HCT116 (cell line): ENCODE data around the gene PEX26. TPM values are rescaled to one million over a fixed set of nuclear protein-coding genes. Genes with fewer than 3 reads are reported as not detected.

ENCODE experiments used
- ATAC-seq: fragments of 200-7000 bp; cut with Tn5 transposase; 2 replicates; pipeline ENCODE4 v1.9.1; 2020; ENCODE audit warnings: mild to moderate bottlenecking, moderate library complexity
- BruUV-seq: library from RNA; stranded (reverse); fragments of 400-500 nt; replicated peaks from 2 replicates; lab custom pipeline; 2021; lab: Mats Ljungman, UMichigan
- CTCF ChIA-PET: fragments of 300-600 bp; sonication (Branson Sonifier 250); formaldehyde crosslinking; loops from one replicate; lab custom pipeline; 2021; ENCODE audit warnings: antibody characterized with exemption; lab: Charles Lee
- POLR2A ChIA-PET: fragments of 300-600, 350-600 bp; sonication (Branson Sonifier 250); formaldehyde crosslinking; loops from one replicate; lab custom pipeline; 2021; ENCODE audit warnings: antibody characterized with exemption; lab: Charles Lee
- RAD21 ChIA-PET, 2 experiments: fragments of 300-600 bp; sonication (Branson Sonifier 250); formaldehyde crosslinking; loops; one replicate each; lab custom pipeline; 2023; ENCODE audit warnings: low total read pairs in 2 of 2; ENCODE audit not compliant: uncharacterized antibody in 2 of 2, unreplicated experiment in 2 of 2, low non-redundant PET in 1 of 2; lab: Charles Lee
- DNase-seq: peaks from one replicate; pipeline ENCODE4 v3.0.0-alpha.2; 2010; ENCODE audit warnings: low read depth, low spot score
- H2AFZ ChIP-seq: fragments of 200-600 bp; shearing (Covaris generic), sonication (generic); 2 replicates; pipeline ENCODE4 v1.6.1; 2017; ENCODE audit warnings: low read depth, mixed run types, mixed read lengths, antibody characterized with exemption, low read length; ENCODE audit not compliant: poor library complexity, severe bottlenecking
- H3K27ac ChIP-seq: 2 replicates; pipeline ENCODE4 v1.5.1; 2012; ENCODE audit warnings: low read depth, low read length
- H3K27me3 ChIP-seq: fragments of 200-600 bp; sonication (generic); 2 replicates; pipeline ENCODE4 v1.6.1; 2016; ENCODE audit warnings: mixed run types, low read length, mixed read lengths; ENCODE audit not compliant: insufficient read depth
- H3K36me3 ChIP-seq, 2 experiments: fragments of 200-500 bp in 1 of 2; fragments of 200-600 bp in 1 of 2; sonication (Bioruptor generic) in 1 of 2; sonication (generic) in 1 of 2; 2 replicates each; pipeline versions ENCODE4 v1.5.1 to v1.6.1; 2014 to 2016; ENCODE audit warnings: low read length in 2 of 2, inconsistent platforms in 1 of 2, mixed read lengths in 1 of 2, mixed run types in 1 of 2; ENCODE audit not compliant: insufficient read depth in 2 of 2, control insufficient read depth in 1 of 2
- H3K4me1 ChIP-seq, 2 experiments: fragments of 200-600 bp in 1 of 2; sonication (generic) in 1 of 2; 2 replicates each; pipeline versions ENCODE4 v1.5.1 to v1.6.1; 2012 to 2017; ENCODE audit warnings: low read length in 2 of 2, inconsistent platforms in 1 of 2, mild to moderate bottlenecking in 1 of 2, mixed read lengths in 1 of 2, mixed run types in 1 of 2, moderate library complexity in 1 of 2; ENCODE audit not compliant: insufficient read depth in 2 of 2, control insufficient read depth in 1 of 2
- H3K4me2 ChIP-seq: fragments of 200-600 bp; sonication (generic); 2 replicates; pipeline ENCODE4 v1.6.1; 2017; ENCODE audit warnings: mixed run types, low read length, mixed read lengths
- H3K4me3 ChIP-seq, 2 experiments: fragments of 200-600 bp in 1 of 2; sonication (generic) in 1 of 2; replicated peaks in 1 of 2; 2 replicates each; pipeline ENCODE4 v1.5.1; 2011 to 2016; ENCODE audit warnings: low read length in 2 of 2, control low read depth in 1 of 2, low read depth in 1 of 2, mild to moderate bottlenecking in 1 of 2, mixed read lengths in 1 of 2, mixed run types in 1 of 2
- H3K79me2 ChIP-seq: fragments of 200-600 bp; sonication (generic); 2 replicates; pipeline ENCODE4 v1.6.1; 2017; ENCODE audit warnings: mild to moderate bottlenecking, mixed run types, low read length, moderate library complexity, mixed read lengths; ENCODE audit not compliant: insufficient read depth
- H3K9ac ChIP-seq: fragments of 200-600 bp; sonication (generic); 2 replicates; pipeline ENCODE4 v1.6.1; 2016; ENCODE audit warnings: low read length, mixed read lengths
- H3K9me2 ChIP-seq: fragments of 200-600 bp; sonication (generic), shearing (Covaris generic); 2 replicates; pipeline ENCODE4 v1.6.1; 2017; ENCODE audit warnings: mixed run types, mild to moderate bottlenecking, moderate library complexity; ENCODE audit not compliant: insufficient read depth
- H3K9me3 ChIP-seq, 2 experiments: fragments of 200-500 bp in 1 of 2; fragments of 200-600 bp in 1 of 2; sonication (Bioruptor generic) in 1 of 2; sonication (generic) in 1 of 2; 2 replicates each; pipeline ENCODE4 v1.6.1; 2014 to 2017; ENCODE audit warnings: low read length in 2 of 2, mixed read lengths in 2 of 2, inconsistent platforms in 1 of 2, low read depth in 1 of 2, mild to moderate bottlenecking in 1 of 2, mixed run types in 1 of 2, moderate library complexity in 1 of 2; ENCODE audit not compliant: control insufficient read depth in 1 of 2, insufficient read depth in 1 of 2
- H4K20me1 ChIP-seq: fragments of 200-600 bp; sonication (generic), shearing (Covaris generic); 2 replicates; pipeline ENCODE4 v1.6.1; 2017; ENCODE audit warnings: mixed run types, mild to moderate bottlenecking, moderate library complexity; ENCODE audit not compliant: insufficient read depth
- EGR1 ChIP-seq: IDR thresholded peaks from 2 replicates; pipeline ENCODE4 v1.6.1; 2012; ENCODE audit warnings: low read depth
- ELF1 ChIP-seq: IDR thresholded peaks from 2 replicates; pipeline ENCODE4 v1.6.1; 2012; ENCODE audit warnings: low read depth, borderline replicate concordance
- EZH2phosphoT487 ChIP-seq: fragments of 200-600 bp; IDR thresholded peaks from 2 replicates; pipeline ENCODE4 v1.6.1; 2018; ENCODE audit warnings: antibody characterized with exemption, borderline replicate concordance
- JUND ChIP-seq: IDR thresholded peaks from 2 replicates; pipeline ENCODE4 v1.6.1; 2012
- SP1 ChIP-seq: IDR thresholded peaks from 2 replicates; pipeline ENCODE4 v1.6.1; 2012; ENCODE audit warnings: low read depth
- SRF ChIP-seq: IDR thresholded peaks from 2 replicates; pipeline ENCODE4 v1.6.1; 2012; ENCODE audit warnings: low read depth
- ZNF274 ChIP-seq: fragments of 200-500 bp; sonication (Bioruptor generic); IDR thresholded peaks from 2 replicates; pipeline ENCODE4 v1.6.1; 2014; ENCODE audit warnings: mild to moderate bottlenecking, low read depth, low read length, inconsistent platforms
- intact Hi-C: fragments of 100-400 bp; cut with micrococcal nuclease; formaldehyde crosslinking; loops from 2 replicates; pipeline ENCODE4 v1.10.0; 2022
- total RNA-seq: library from RNA; stranded (reverse); gene quantifications from one replicate; pipeline ENCODE4 v1.2.1, GENCODE V29; 2021; ENCODE audit not compliant: unreplicated experiment
- TF ChIP-seq, protein P1 (sequence below): IDR thresholded peaks from 2 replicates; pipeline ENCODE4 v1.6.1; 2012
- TF ChIP-seq, protein P2 (sequence below): IDR thresholded peaks from 2 replicates; pipeline ENCODE4 v1.6.1; 2012; ENCODE audit warnings: low read depth
- TF ChIP-seq, protein P3 (sequence below), 3 experiments: fragments of 200-600 bp in 1 of 3; sonication (generic) in 1 of 3; IDR thresholded peaks in 2 of 3; conservative IDR thresholded peaks in 1 of 3; 2 replicates each; pipeline ENCODE4 v1.5.1; 2012 to 2017; ENCODE audit warnings: low read depth in 2 of 3, low read length in 2 of 3, antibody characterized with exemption in 1 of 3, borderline replicate concordance in 1 of 3, control low read depth in 1 of 3, mild to moderate bottlenecking in 1 of 3, mixed read lengths in 1 of 3, mixed run types in 1 of 3, moderate library complexity in 1 of 3; ENCODE audit not compliant: insufficient read depth in 1 of 3

Gene PEX26
- total RNA-seq, 1 experiment from 2014 or later = 26.4 TPM

DNA sequence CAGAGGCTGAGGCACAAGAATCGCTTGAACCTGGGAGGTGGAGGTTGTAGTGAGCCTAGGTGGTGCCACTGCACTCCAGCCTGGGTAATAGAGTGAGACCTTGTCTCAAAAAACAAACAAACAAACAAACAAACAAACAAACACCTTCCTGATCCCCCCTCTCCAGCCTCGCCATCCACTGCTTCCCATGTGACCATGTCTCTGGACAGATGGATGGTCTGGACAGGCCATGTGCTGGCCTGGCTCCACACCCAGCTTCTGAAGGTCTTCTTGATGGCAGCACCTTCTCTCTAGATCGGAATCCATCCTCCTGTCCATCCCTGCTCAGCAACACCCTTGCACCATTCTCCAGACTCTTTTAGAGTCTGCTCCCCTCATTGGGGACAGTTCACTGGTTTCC, 10.7 kb upstream of the PEX26 start:
- ChIA-PET CTCF (no interaction called here), POLR2A (no interaction called here), RAD21 (no interaction called here)
- ATAC-seq (no peak), DNase-seq (no peak)
- Histone ChIP-seq H3K4me3 (no peak overlapping the region), H3K36me3 (no peaks in the 10 kb centered on the region), H3K79me2 (no peaks in the 10 kb centered on the region), H3K4me2 (no peak overlapping the region), H3K9me2 (no peaks in the 10 kb centered on the region), H3K9me3 (no peaks in the 10 kb centered on the region), H4K20me1 (no peaks in the 10 kb centered on the region), H2AFZ (no peak overlapping the region), H3K27me3 (no peaks in the 10 kb centered on the region; the same call in 1 of the 2 replicates), H3K27ac (no peak overlapping the region), H3K9ac (no peak overlapping the region), H3K4me1 (no peaks in the 10 kb centered on the region)
- intact Hi-C loops = no loop called here
- BruUV-seq = no TSS peak
- TF ChIP-seq, protein P1, sequence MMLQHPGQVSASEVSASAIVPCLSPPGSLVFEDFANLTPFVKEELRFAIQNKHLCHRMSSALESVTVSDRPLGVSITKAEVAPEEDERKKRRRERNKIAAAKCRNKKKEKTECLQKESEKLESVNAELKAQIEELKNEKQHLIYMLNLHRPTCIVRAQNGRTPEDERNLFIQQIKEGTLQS = no peak
- TF ChIP-seq EGR1 (no peak), EZH2phosphoT487 (no peak), SP1 (no peak), ELF1 (no peak), JUND (no peak), ZNF274 (no peak), SRF (no peak)
- TF ChIP-seq, protein P2, sequence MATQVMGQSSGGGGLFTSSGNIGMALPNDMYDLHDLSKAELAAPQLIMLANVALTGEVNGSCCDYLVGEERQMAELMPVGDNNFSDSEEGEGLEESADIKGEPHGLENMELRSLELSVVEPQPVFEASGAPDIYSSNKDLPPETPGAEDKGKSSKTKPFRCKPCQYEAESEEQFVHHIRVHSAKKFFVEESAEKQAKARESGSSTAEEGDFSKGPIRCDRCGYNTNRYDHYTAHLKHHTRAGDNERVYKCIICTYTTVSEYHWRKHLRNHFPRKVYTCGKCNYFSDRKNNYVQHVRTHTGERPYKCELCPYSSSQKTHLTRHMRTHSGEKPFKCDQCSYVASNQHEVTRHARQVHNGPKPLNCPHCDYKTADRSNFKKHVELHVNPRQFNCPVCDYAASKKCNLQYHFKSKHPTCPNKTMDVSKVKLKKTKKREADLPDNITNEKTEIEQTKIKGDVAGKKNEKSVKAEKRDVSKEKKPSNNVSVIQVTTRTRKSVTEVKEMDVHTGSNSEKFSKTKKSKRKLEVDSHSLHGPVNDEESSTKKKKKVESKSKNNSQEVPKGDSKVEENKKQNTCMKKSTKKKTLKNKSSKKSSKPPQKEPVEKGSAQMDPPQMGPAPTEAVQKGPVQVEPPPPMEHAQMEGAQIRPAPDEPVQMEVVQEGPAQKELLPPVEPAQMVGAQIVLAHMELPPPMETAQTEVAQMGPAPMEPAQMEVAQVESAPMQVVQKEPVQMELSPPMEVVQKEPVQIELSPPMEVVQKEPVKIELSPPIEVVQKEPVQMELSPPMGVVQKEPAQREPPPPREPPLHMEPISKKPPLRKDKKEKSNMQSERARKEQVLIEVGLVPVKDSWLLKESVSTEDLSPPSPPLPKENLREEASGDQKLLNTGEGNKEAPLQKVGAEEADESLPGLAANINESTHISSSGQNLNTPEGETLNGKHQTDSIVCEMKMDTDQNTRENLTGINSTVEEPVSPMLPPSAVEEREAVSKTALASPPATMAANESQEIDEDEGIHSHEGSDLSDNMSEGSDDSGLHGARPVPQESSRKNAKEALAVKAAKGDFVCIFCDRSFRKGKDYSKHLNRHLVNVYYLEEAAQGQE = no peak
- TF ChIP-seq, protein P3, sequence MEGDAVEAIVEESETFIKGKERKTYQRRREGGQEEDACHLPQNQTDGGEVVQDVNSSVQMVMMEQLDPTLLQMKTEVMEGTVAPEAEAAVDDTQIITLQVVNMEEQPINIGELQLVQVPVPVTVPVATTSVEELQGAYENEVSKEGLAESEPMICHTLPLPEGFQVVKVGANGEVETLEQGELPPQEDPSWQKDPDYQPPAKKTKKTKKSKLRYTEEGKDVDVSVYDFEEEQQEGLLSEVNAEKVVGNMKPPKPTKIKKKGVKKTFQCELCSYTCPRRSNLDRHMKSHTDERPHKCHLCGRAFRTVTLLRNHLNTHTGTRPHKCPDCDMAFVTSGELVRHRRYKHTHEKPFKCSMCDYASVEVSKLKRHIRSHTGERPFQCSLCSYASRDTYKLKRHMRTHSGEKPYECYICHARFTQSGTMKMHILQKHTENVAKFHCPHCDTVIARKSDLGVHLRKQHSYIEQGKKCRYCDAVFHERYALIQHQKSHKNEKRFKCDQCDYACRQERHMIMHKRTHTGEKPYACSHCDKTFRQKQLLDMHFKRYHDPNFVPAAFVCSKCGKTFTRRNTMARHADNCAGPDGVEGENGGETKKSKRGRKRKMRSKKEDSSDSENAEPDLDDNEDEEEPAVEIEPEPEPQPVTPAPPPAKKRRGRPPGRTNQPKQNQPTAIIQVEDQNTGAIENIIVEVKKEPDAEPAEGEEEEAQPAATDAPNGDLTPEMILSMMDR (IDR thresholded peaks at IDR 0.05 in 2 of 3, conservative IDR thresholded peaks at IDR 0.05 in 1 of 3; ENCODE audit: borderline replicate concordance in 1 of 3, insufficient read depth in 1 of 3, low read depth in 2 of 3, low read length in 2 of 3) = no peak
